IMR-90 (cell line): ENCODE data around the gene NEK4. TPM values are rescaled to one million over a fixed set of nuclear protein-coding genes. Genes with fewer than 3 reads are reported as not detected.

Source experiments
- ATAC-seq: fragments of 200-7000 bp; cut with Tn5 transposase; 2 replicates; pipeline ENCODE4 v1.9.1; 2020; ENCODE audit warnings: low read depth, mild to moderate bottlenecking, moderate library complexity
- BruUV-seq: library from RNA; stranded (reverse); fragments of 400-500 nt; replicated peaks from 2 replicates; lab custom pipeline; 2021; lab: Mats Ljungman, UMichigan
- CTCF ChIA-PET: fragments of 300-600 bp; formaldehyde crosslinking; extraction: SDS; loops from one replicate; lab custom pipeline; 2021; ENCODE audit warnings: antibody characterized with exemption; lab: Yijun Ruan, JAX
- POLR2A ChIA-PET: fragments of 300-600 bp; sonication (Branson Sonifier 250); formaldehyde crosslinking; loops from one replicate; lab custom pipeline; 2022; ENCODE audit warnings: antibody characterized with exemption; ENCODE audit not compliant: unreplicated experiment; lab: Charles Lee
- DNase-seq: peaks from one replicate; pipeline ENCODE4 v3.0.0; 2013
- H2AFZ ChIP-seq: replicated peaks from 2 replicates; pipeline ENCODE3; 2013; ENCODE audit warnings: low read length, mild to moderate bottlenecking; ENCODE audit not compliant: poor library complexity
- H2AK5ac ChIP-seq: 2 replicates; pipeline ENCODE4 v1.6.1; 2013; ENCODE audit warnings: low read depth, low read length, inconsistent platforms
- H2AK9ac ChIP-seq: replicated peaks from 2 replicates; pipeline ENCODE3; 2013; ENCODE audit warnings: mild to moderate bottlenecking, low read depth, low read length, moderate library complexity; ENCODE audit not compliant: poor library complexity
- H2BK120ac ChIP-seq: 2 replicates; pipeline ENCODE4 v1.6.1; 2013; ENCODE audit warnings: low read depth, low read length, inconsistent platforms
- H2BK15ac ChIP-seq: 3 replicates; pipeline ENCODE4 v1.6.1; 2013; ENCODE audit warnings: low read depth, low read length, inconsistent platforms
- H2BK20ac ChIP-seq: 2 replicates; pipeline ENCODE4 v1.6.1; 2013; ENCODE audit warnings: low read depth, mild to moderate bottlenecking, inconsistent platforms, low read length, moderate library complexity
- H2BK5ac ChIP-seq: 2 replicates; pipeline ENCODE4 v1.6.1; 2013; ENCODE audit warnings: mild to moderate bottlenecking, low read depth, low read length, inconsistent platforms; ENCODE audit not compliant: poor library complexity, severe bottlenecking
- H3K14ac ChIP-seq: replicated peaks from 2 replicates; pipeline ENCODE4 v1.6.1; 2013; ENCODE audit warnings: low read depth, low read length, inconsistent platforms
- H3K18ac ChIP-seq: 2 replicates; pipeline ENCODE4 v1.6.1; 2013; ENCODE audit warnings: low read depth, low read length, control low read depth
- H3K23ac ChIP-seq: 2 replicates; pipeline ENCODE4 v1.6.1; 2013; ENCODE audit warnings: low read depth, low read length, inconsistent platforms
- H3K27ac ChIP-seq: 2 replicates; pipeline ENCODE4 v1.5.1; 2013; ENCODE audit warnings: mild to moderate bottlenecking, control low read depth, low read length; ENCODE audit not compliant: insufficient read depth
- H3K27me3 ChIP-seq: 2 replicates; pipeline ENCODE4 v1.6.1; 2013; ENCODE audit warnings: low read length; ENCODE audit not compliant: control insufficient read depth, insufficient read depth
- H3K36me3 ChIP-seq: 2 replicates; pipeline ENCODE4 v1.6.1; 2013; ENCODE audit warnings: low read length, mixed read lengths; ENCODE audit not compliant: control insufficient read depth, insufficient read depth
- H3K4ac ChIP-seq: 2 replicates; pipeline ENCODE4 v1.6.1; 2013; ENCODE audit warnings: low read depth, low read length, inconsistent platforms
- H3K4me1 ChIP-seq: 2 replicates; pipeline ENCODE4 v1.6.1; 2013; ENCODE audit warnings: low read length, mixed read lengths; ENCODE audit not compliant: control insufficient read depth, insufficient read depth
- H3K4me2 ChIP-seq: 2 replicates; pipeline ENCODE4 v1.6.1; 2013; ENCODE audit warnings: low read depth, mild to moderate bottlenecking, control low read depth, low read length, moderate library complexity
- H3K4me3 ChIP-seq: 2 replicates; pipeline ENCODE4 v1.5.1; 2013; ENCODE audit warnings: low read depth, mild to moderate bottlenecking, control low read depth, low read length, moderate library complexity; ENCODE audit not compliant: insufficient read depth
- H3K56ac ChIP-seq: 2 replicates; pipeline ENCODE4 v1.6.1; 2013; ENCODE audit warnings: low read length, inconsistent platforms; ENCODE audit not compliant: insufficient read depth; ENCODE audit errors: extremely low read depth
- H3K79me1 ChIP-seq, 2 experiments: 2 replicates each; pipeline ENCODE4 v1.6.1; 2013; ENCODE audit warnings: low read length in 2 of 2, inconsistent platforms in 1 of 2, low read depth in 1 of 2
- H3K9ac ChIP-seq: 2 replicates; pipeline ENCODE4 v1.6.1; 2013; ENCODE audit warnings: low read depth, low read length, control low read depth
- H3K9me1 ChIP-seq: 2 replicates; pipeline ENCODE4 v1.6.1; 2013; ENCODE audit warnings: low read length, inconsistent platforms; ENCODE audit not compliant: insufficient read depth
- H3K9me3 ChIP-seq: 2 replicates; pipeline ENCODE4 v1.6.1; 2013; ENCODE audit warnings: low read length; ENCODE audit not compliant: control insufficient read depth, insufficient read depth
- H4K20me1 ChIP-seq: 2 replicates; pipeline ENCODE4 v1.6.1; 2013; ENCODE audit warnings: low read length, inconsistent platforms; ENCODE audit not compliant: insufficient read depth
- H4K5ac ChIP-seq: 2 replicates; pipeline ENCODE4 v1.6.1; 2013; ENCODE audit warnings: mild to moderate bottlenecking, low read depth, low read length, control low read depth
- H4K8ac ChIP-seq, 2 experiments: 2 replicates each; pipeline ENCODE4 v1.6.1; 2013; ENCODE audit warnings: low read depth in 2 of 2, low read length in 2 of 2, control low read depth in 1 of 2, inconsistent platforms in 1 of 2
- H4K91ac ChIP-seq: 2 replicates; pipeline ENCODE4 v1.6.1; 2013; ENCODE audit warnings: low read depth, low read length, inconsistent platforms; ENCODE audit not compliant: insufficient read depth
- BHLHE40 ChIP-seq: fragments of 150-350 bp; IDR thresholded peaks from 2 replicates; pipeline ENCODE4 v1.6.1; 2016; ENCODE audit warnings: mild to moderate bottlenecking, low read depth, low read length
- CEBPB ChIP-seq: IDR thresholded peaks from 2 replicates; pipeline ENCODE4 v1.6.1; 2012; ENCODE audit warnings: low read depth, low read length, improper control_type of control experiment
- CHD1 ChIP-seq: IDR thresholded peaks from 2 replicates; pipeline ENCODE4 v1.6.1; 2012; ENCODE audit warnings: low read depth, low read length, improper control_type of control experiment
- CTCF ChIP-seq: conservative IDR thresholded peaks from 2 replicates; pipeline ENCODE4 v1.5.1; 2012; ENCODE audit warnings: mild to moderate bottlenecking, low read depth, low read length, improper control_type of control experiment
- FOS ChIP-seq: fragments of 150-350 bp; IDR thresholded peaks from 2 replicates; pipeline ENCODE4 v1.6.1; 2016; ENCODE audit warnings: low read depth, low read length
- MAFK ChIP-seq: IDR thresholded peaks from 2 replicates; pipeline ENCODE4 v1.6.1; 2012; ENCODE audit warnings: low read depth, low read length, improper control_type of control experiment
- MAZ ChIP-seq: IDR thresholded peaks from 2 replicates; pipeline ENCODE4 v1.6.1; 2012; ENCODE audit warnings: low read depth, mild to moderate bottlenecking, low read length, improper control_type of control experiment, moderate library complexity, borderline replicate concordance
- MXI1 ChIP-seq: IDR thresholded peaks from 2 replicates; pipeline ENCODE4 v1.6.1; 2012; ENCODE audit warnings: low read depth, mild to moderate bottlenecking, low read length, moderate library complexity, borderline replicate concordance
- NFE2L2 ChIP-seq: fragments of 150-350 bp; IDR thresholded peaks from 2 replicates; pipeline ENCODE4 v1.6.1; 2016; ENCODE audit warnings: low read depth, mild to moderate bottlenecking, low read length
- POLR2A ChIP-seq: IDR thresholded peaks from 2 replicates; pipeline ENCODE4 v1.6.1; 2012; ENCODE audit warnings: mild to moderate bottlenecking, low read depth, low read length
- RAD21 ChIP-seq: IDR thresholded peaks from 2 replicates; pipeline ENCODE4 v1.6.1; 2012; ENCODE audit warnings: low read length, improper control_type of control experiment
- RCOR1 ChIP-seq: IDR thresholded peaks from 2 replicates; pipeline ENCODE4 v1.6.1; 2012; ENCODE audit warnings: mild to moderate bottlenecking, low read length, improper control_type of control experiment; ENCODE audit not compliant: insufficient replicate concordance
- RFX5 ChIP-seq: IDR thresholded peaks from 2 replicates; pipeline ENCODE4 v1.8.0; 2012; ENCODE audit warnings: low read depth, mild to moderate bottlenecking, low read length, moderate library complexity
- USF2 ChIP-seq: fragments of 150-350 bp; IDR thresholded peaks from 2 replicates; pipeline ENCODE4 v1.6.1; 2017; ENCODE audit warnings: mild to moderate bottlenecking, antibody characterized with exemption, low read length, low read depth
- WGBS, 2 experiments: methylation state at CpG; one replicate each; pipeline versions ENCODE4 v1.1.5 to v1.1.7; 2013; ENCODE audit warnings: missing lambda C conversion rate in 2 of 2; ENCODE audit not compliant: insufficient read length in 1 of 2; ENCODE audit errors: extremely low coverage in 2 of 2; 5-methylcytosine and 5-hydroxymethylcytosine counted together
- dilution Hi-C: fragments of 300-500 bp; cut with HindIII; formaldehyde crosslinking; loops from one replicate; pipeline ENCODE4 v1.14.3; 2018; ENCODE audit warnings: low sequenced_read_pairs; ENCODE audit not compliant: unreplicated experiment
- in situ Hi-C: fragments of 300-500 bp; cut with MboI; formaldehyde crosslinking; loops from 3 replicates; pipeline ENCODE4 v1.14.3; 2019; ENCODE audit warnings: low sequenced_read_pairs, inconsistent platforms, mixed read lengths
- intact Hi-C: fragments of 100-400 bp; cut with micrococcal nuclease; formaldehyde crosslinking; loops from 2 replicates; pipeline ENCODE4 v1.10.0; 2022
- polyA plus RNA-seq, 3 experiments: library from polyadenylated mRNA; depleted of rRNA; stranded (reverse); fragments of >200 nt; gene quantifications; 2 replicates each; pipeline ENCODE4 v1.2.3, GENCODE V29; 2012; ENCODE audit warnings: low replicate concordance in 1 of 3
- total RNA-seq: library from RNA; depleted of rRNA; stranded (reverse); fragments of >200 nt; gene quantifications from 2 replicates; pipeline ENCODE4 v1.2.3, GENCODE V29; 2012

NEK4 gene
- total and polyA plus RNA-seq, 2 of the 4 experiments (the other 2 are of a cell fraction) = 10.3 to 24.7 TPM

- H2AK5ac ChIP-seq = no peak overlapping the region
- POLR2A ChIA-PET = no interaction called here
- no peak overlapping the region for H4K91ac ChIP-seq
- no peak overlapping the region for H2BK5ac ChIP-seq
- BruUV-seq = no TSS peak
- no peak overlapping the region for H3K23ac ChIP-seq
- no peaks in the 10 kb centered on the region for H3K27me3 ChIP-seq
- H4K5ac ChIP-seq = no peak overlapping the region
- no peak overlapping the region for H3K4ac ChIP-seq
- no peak overlapping the region for H4K8ac ChIP-seq
- H3K4me3 ChIP-seq = no peak overlapping the region
- H3K9me3 ChIP-seq = no peaks in the 10 kb centered on the region
- no CpG with 5 or more reads among the region's 2 CpGs for WGBS, 2 experiments
- H3K56ac ChIP-seq = no peak overlapping the region
- CTCF ChIA-PET = no interaction called here
- in situ Hi-C loops = no loop called here
- no peak overlapping the region for H2BK120ac ChIP-seq
- no peak overlapping the region for H3K9ac ChIP-seq
- DNase-seq (no peak), ATAC-seq (no peak)
- no peak overlapping the region for H2AK9ac ChIP-seq
- no peak overlapping the region for H2AFZ ChIP-seq
- intact Hi-C loops = no loop called here
- dilution Hi-C loops = no loop called here
- TF ChIP-seq CEBPB (no peak), NFE2L2 (no peak), BHLHE40 (no peak), RFX5 (no peak), POLR2A (no peak), CHD1 (no peak), MXI1 (no peak), USF2 (no peak), MAZ (no peak), MAFK (no peak), RAD21 (no peak), RCOR1 (no peak), FOS (no peak), CTCF (no peak)
- peaks cover 19% of the 10 kb centered on the region for H3K36me3 ChIP-seq
- H3K9me1 ChIP-seq = no peaks in the 10 kb centered on the region
- H2BK15ac ChIP-seq = no peak overlapping the region
- H3K18ac ChIP-seq = no peak overlapping the region
- H3K4me2 ChIP-seq = no peak overlapping the region
- no peak overlapping the region for H3K14ac ChIP-seq
- no peaks in the 10 kb centered on the region for H4K20me1 ChIP-seq
- no peak overlapping the region for H2BK20ac ChIP-seq
- H3K27ac ChIP-seq = no peak overlapping the region
- peaks cover 0 to 4% of the 10 kb centered on the region in 2 experiments; a peak in 3 of 4 replicates for H3K79me1 ChIP-seq
- H3K4me1 ChIP-seq = no peaks in the 10 kb centered on the region
These were observed 7.3 kb downstream of the NEK4 start for GRCh38 chr3:52763466-52763865.
